CD14-positive monocyte (primary cell): ENCODE data around the gene RNF215. TPM values are rescaled to one million over a fixed set of nuclear protein-coding genes. Genes with fewer than 3 reads are reported as not detected.

Experiments used
- DNase-seq, 3 donors: peaks; one replicate each; pipeline ENCODE4 v3.0.0-alpha.2; 2011 to 2022
- H2AFZ ChIP-seq: 2 replicates; pipeline ENCODE4 v1.6.0; 2012; ENCODE audit warnings: mild to moderate bottlenecking, low read depth, low read length, inconsistent platforms; ENCODE audit not compliant: insufficient read depth, poor library complexity, severe bottlenecking
- H3K27ac ChIP-seq, 2 donors: 1 replicate in 1 of 2; 2 replicates in 1 of 2; pipeline ENCODE4 v1.5.1; 2012 to 2013; ENCODE audit warnings: low read length in 2 of 2, control low read depth in 1 of 2, inconsistent platforms in 1 of 2, low read depth in 1 of 2, mild to moderate bottlenecking in 1 of 2
- H3K27me3 ChIP-seq, 2 donors: one replicate each; pipeline versions ENCODE4 v1.6.0 to v1.6.1; 2011 to 2013; ENCODE audit warnings: low read length in 2 of 2; ENCODE audit not compliant: control insufficient read depth in 2 of 2, insufficient read depth in 2 of 2
- H3K36me3 ChIP-seq, 2 donors: replicated peaks in 1 of 2; 1 replicate in 1 of 2; 2 replicates in 1 of 2; pipeline versions ENCODE4 v1.5.1 to v1.6.1; 2012 to 2013; ENCODE audit warnings: low read length in 2 of 2, control low read depth in 1 of 2, inconsistent platforms in 1 of 2, mild to moderate bottlenecking in 1 of 2; ENCODE audit not compliant: insufficient read depth in 2 of 2, control insufficient read depth in 1 of 2
- H3K4me1 ChIP-seq, 2 donors: 1 replicate in 1 of 2; 2 replicates in 1 of 2; pipeline versions ENCODE4 v1.5.1 to v1.6.1; 2012 to 2013; ENCODE audit warnings: low read length in 2 of 2, control low read depth in 1 of 2, inconsistent platforms in 1 of 2, mild to moderate bottlenecking in 1 of 2, moderate library complexity in 1 of 2; ENCODE audit not compliant: insufficient read depth in 2 of 2, control insufficient read depth in 1 of 2
- H3K4me2 ChIP-seq: replicated peaks from 2 replicates; pipeline ENCODE3; 2012; ENCODE audit warnings: low read length, moderate library complexity, mild to moderate bottlenecking; ENCODE audit not compliant: poor library complexity, severe bottlenecking; ENCODE audit errors: extremely low read depth
- H3K4me3 ChIP-seq, 3 experiments: fragments of 200-600 bp in 1 of 3; sonication (generic) in 1 of 3; replicated peaks in 1 of 3; 1 replicate in 2 of 3; 2 replicates in 1 of 3; pipeline ENCODE4 v1.5.1; 2011 to 2013; ENCODE audit warnings: low read length in 3 of 3, mild to moderate bottlenecking in 3 of 3, control low read depth in 2 of 3, low read depth in 2 of 3, inconsistent platforms in 1 of 3, moderate library complexity in 1 of 3
- H3K79me2 ChIP-seq: 2 replicates; pipeline ENCODE4 v1.6.0; 2012; ENCODE audit warnings: mild to moderate bottlenecking, control low read depth, inconsistent platforms, low read length, moderate library complexity; ENCODE audit not compliant: insufficient read depth
- H3K9ac ChIP-seq: 2 replicates; pipeline ENCODE4 v1.6.0; 2017; ENCODE audit warnings: low read length, mild to moderate bottlenecking; ENCODE audit not compliant: insufficient read depth, poor library complexity, severe bottlenecking
- H3K9me3 ChIP-seq, 2 donors: replicated peaks in 1 of 2; 1 replicate in 1 of 2; 2 replicates in 1 of 2; pipeline versions ENCODE4 v1.5.1 to v1.6.1; 2012 to 2013; ENCODE audit warnings: low read length in 2 of 2, control low read depth in 1 of 2; ENCODE audit not compliant: control insufficient read depth in 1 of 2, insufficient read depth in 1 of 2
- H4K20me1 ChIP-seq: 2 replicates; pipeline ENCODE4 v1.6.0; 2012; ENCODE audit warnings: mild to moderate bottlenecking, low read length, control low read depth, moderate library complexity; ENCODE audit not compliant: insufficient read depth
- H3K27ac Mint-ChIP-seq, 7 donors: one replicate each; pipeline ENCODE4 v1.8.0; 2020; ENCODE audit warnings: mild to moderate bottlenecking in 7 of 7, mixed read lengths in 7 of 7, moderate library complexity in 6 of 7, inconsistent platforms in 2 of 7
- H3K27me3 Mint-ChIP-seq, 3 donors: one replicate each; pipeline ENCODE4 v1.8.0; 2021 to 2022; ENCODE audit warnings: low read depth in 3 of 3, mild to moderate bottlenecking in 3 of 3, mixed read lengths in 3 of 3, moderate library complexity in 3 of 3, inconsistent platforms in 1 of 3
- H3K36me3 Mint-ChIP-seq, 2 donors: one replicate each; pipeline ENCODE4 v1.8.0; 2020; ENCODE audit warnings: mixed read lengths in 2 of 2, inconsistent platforms in 1 of 2, mild to moderate bottlenecking in 1 of 2
- H3K4me1 Mint-ChIP-seq: one replicate; pipeline ENCODE4 v1.8.0; 2020; ENCODE audit warnings: mild to moderate bottlenecking, mixed read lengths
- H3K4me3 Mint-ChIP-seq, 2 donors: one replicate each; pipeline ENCODE4 v1.8.0; 2020; ENCODE audit warnings: mild to moderate bottlenecking in 2 of 2, mixed read lengths in 2 of 2, moderate library complexity in 1 of 2
- H3K9me3 Mint-ChIP-seq, 7 donors: one replicate each; pipeline ENCODE4 v1.8.0; 2020 to 2022; ENCODE audit warnings: mixed read lengths in 7 of 7, mild to moderate bottlenecking in 6 of 7, moderate library complexity in 6 of 7, inconsistent platforms in 2 of 7
- CTCF ChIP-seq: fragments of 200-600 bp; IDR thresholded peaks from one replicate; pipeline ENCODE4 v1.8.0; 2022; ENCODE audit warnings: antibody characterized with exemption, mild to moderate bottlenecking
- WGBS: methylation state at CpG from one replicate; pipeline ENCODE4 v1.1.5; 2013; ENCODE audit warnings: missing lambda C conversion rate; ENCODE audit not compliant: insufficient coverage; 5-methylcytosine and 5-hydroxymethylcytosine counted together
- intact Hi-C, 2 donors: fragments of 100-400 bp; cut with micrococcal nuclease; formaldehyde crosslinking; loops; one replicate each; pipeline versions ENCODE4 v1.15.0 to v1.15.1; 2023
- polyA minus RNA-seq: library from RNA; depleted of rRNA, polyadenylated mRNA; stranded (reverse); fragments of >200 nt; gene quantifications from 2 replicates; pipeline ENCODE4 v1.2.3, GENCODE V29; 2012
- polyA plus RNA-seq, 3 donors: library from polyadenylated mRNA; depleted of rRNA in 1 of 3; unstranded in 2 of 3; stranded (reverse) in 1 of 3; fragments of 300-500 nt in 2 of 3; fragments of >200 nt in 1 of 3; fragmentation: Illumina TruSeq in 2 of 3; gene quantifications; 1 replicate in 2 of 3; 2 replicates in 1 of 3; pipeline ENCODE4 v1.2.3, GENCODE V29; 2012 to 2021
- total RNA-seq, 12 experiments: library from RNA in 1 of 12; stranded (reverse) in 1 of 12; fragments of 120-200 nt in 1 of 12; gene quantifications; one replicate each; pipeline ENCODE4 v1.2.4 and lab custom pipeline; 2013 to 2026; ENCODE audit warnings: mixed read lengths in 6 of 12, inconsistent platforms in 1 of 12

RNF215 gene
- 6.6 TPM for total RNA-seq (2013)
- 10 to 100 TPM in 1 of 3 donors, under 1 TPM in 2; 0.26 to 12.2 (median 0.42) TPM for polyA plus RNA-seq
- polyA minus RNA-seq: 5.4 and 5.7 TPM in 2 replicates
- total RNA-seq (lab: John Stamatoyannopoulos, UW): 4.9 to 11.3 (median 8.2) reads per million in 11 experiments

- Histone ChIP-seq H3K4me2 (peak within 1 kb of the TSS; percentile 88), H3K4me3 (peak within 1 kb of the TSS; percentile 14 to 75 (median 51)), H3K9ac (peak within 1 kb of the TSS; percentile 55), H3K9me3 (no peaks in the 10 kb centered on the region), H4K20me1 (no peaks in the 10 kb centered on the region), H3K79me2 (no peaks in the 10 kb centered on the region), H3K27me3 (no peaks in the 10 kb centered on the region), H3K4me1 (peaks cover 10% of the 10 kb centered on the region in 2 donors), H2AFZ (peak within 1 kb of the TSS; percentile 86), H3K27ac (no peak within 1 kb of the TSS), H3K36me3 (peaks cover 0 to 13% of the 10 kb centered on the region in 2 donors)
- intact Hi-C loops: loop anchor here (1.0 to 5.0 kb wide), 5 partner anchors 30 to 280 kb away; partner anchors contain the start of genes CASTOR1 (in 1 of the 2), CCDC157 (in 1 of the 2), MTFP1 (in 1 of the 2) and SF3A1 (in 1 of the 2)
- peak; percentile 97 for TF ChIP-seq CTCF
- Mint-ChIP-seq H3K27ac (peak within 1 kb of the TSS in 6 of 7 donors; percentile 60 to 88 (median 80)), H3K36me3 (peaks cover 5 to 7% of the 10 kb centered on the region in 2 donors), H3K4me3 (peak within 1 kb of the TSS; percentile 82 to 88), H3K9me3 (peaks cover 0 to 4% (median 0%) of the 10 kb centered on the region in 7 donors), H3K4me1 (peaks cover 14% of the 10 kb centered on the region), H3K27me3 (peaks cover 3 to 8% (median 4%) of the 10 kb centered on the region in 3 donors)
- WGBS: 0% methylated on average over 90 of the region's 95 CpGs
- DNase-seq: peak; percentile 76 to 82 (median 81)
Measured at GRCh38 chr22:30386960-30387827, at the start of gene RNF215. RNF215 (minus strand) TSS chr22:30387411; CDS start chr22:30387313, 98 bp downstream.

- no peaks in the 10 kb centered on the region for H4K20me1 ChIP-seq
- intact Hi-C loops: no loop called here
- H3K27ac ChIP-seq: no peak overlapping the region
- H3K27me3 Mint-ChIP-seq: peaks cover 32 to 44% (median 38%) of the 10 kb centered on the region in 3 donors
- peaks cover 9 to 29% of the 10 kb centered on the region in 2 donors for H3K27me3 ChIP-seq
- H2AFZ ChIP-seq: no peak overlapping the region
- peaks cover 7 to 13% of the 10 kb centered on the region in 2 donors for H3K9me3 ChIP-seq
- H3K4me2 ChIP-seq: no peak overlapping the region
- H3K4me3 Mint-ChIP-seq: no peak overlapping the region
- 100% methylated on average over 2 of the region's 2 CpGs for WGBS
- H3K9ac ChIP-seq: no peak overlapping the region
- no peak for TF ChIP-seq CTCF
- H3K27ac Mint-ChIP-seq: peak overlapping the region in 2 of 7 donors; percentile 8 to 40
- H3K4me1 Mint-ChIP-seq: peaks cover 12% of the 10 kb centered on the region
- H3K4me3 ChIP-seq: no peak overlapping the region
- peaks cover 7 to 19% (median 10%) of the 10 kb centered on the region in 7 donors for H3K9me3 Mint-ChIP-seq
- H3K36me3 Mint-ChIP-seq: peaks cover 0 to 3% of the 10 kb centered on the region in 2 donors
- DNase-seq: no peak
- H3K4me1 ChIP-seq: peaks cover 5 to 6% of the 10 kb centered on the region in 2 donors
- no peaks in the 10 kb centered on the region for H3K36me3 ChIP-seq
- no peaks in the 10 kb centered on the region for H3K79me2 ChIP-seq
Measured at GRCh38 chr22:30436196-30436595, 49.0 kb upstream of the RNF215 start.
